HepG2 (cell line): ENCODE data around the gene IQCK. TPM values are rescaled to one million over a fixed set of nuclear protein-coding genes. Genes with fewer than 3 reads are reported as not detected.

Experiments used
- ATAC-seq: fragments of 200-7000 bp; cut with Tn5 transposase; 3 replicates; pipeline ENCODE4 v1.9.1; 2020; ENCODE audit warnings: mild to moderate bottlenecking, moderate library complexity
- BruUV-seq: library from RNA; stranded (reverse); fragments of 400-500 nt; replicated peaks from 2 replicates; lab custom pipeline; 2021; lab: Mats Ljungman, UMichigan
- CTCF ChIA-PET: fragments of 300-600 bp; formaldehyde crosslinking; extraction: SDS; loops from one replicate; lab custom pipeline; 2021; ENCODE audit warnings: low total read pairs, inconsistent platforms, low intra/inter-chr PET ratio; lab: Yijun Ruan, JAX
- POLR2A ChIA-PET: fragments of 350-600 bp; sonication (Branson Sonifier 250); formaldehyde crosslinking; loops from one replicate; lab custom pipeline; 2020; ENCODE audit warnings: antibody characterized with exemption, inconsistent platforms; lab: Yijun Ruan, JAX
- DNase-seq: peaks from one replicate; pipeline ENCODE4 v3.0.0-alpha.2; 2015; ENCODE audit warnings: low spot score
- FAIRE-seq: peaks from 3 replicates; lab custom pipeline; 2011; peaks lifted over from hg19 to GRCh38; lab: Jason Lieb, UNC
- H2AFZ ChIP-seq: one replicate; pipeline ENCODE4 v1.6.1; 2011; ENCODE audit warnings: low read length, inconsistent platforms
- H3K27ac ChIP-seq: fragments of 300-600 bp; 3 replicates; pipeline ENCODE4 v1.8.0; 2011; ENCODE audit warnings: mixed run types, mild to moderate bottlenecking, mixed read lengths, low read length, inconsistent platforms; ENCODE audit not compliant: insufficient read depth; ENCODE audit errors: extremely low read length
- H3K27me3 ChIP-seq, 2 experiments: fragments of 200-600 bp in 1 of 2; 2 replicates in 1 of 2; 3 replicates in 1 of 2; pipeline versions ENCODE4 v1.6.0 to v1.8.0; 2011; ENCODE audit warnings: low read length in 2 of 2, mild to moderate bottlenecking in 2 of 2, moderate library complexity in 2 of 2, inconsistent platforms in 1 of 2; ENCODE audit not compliant: insufficient read depth in 2 of 2, control insufficient read depth in 1 of 2
- H3K36me3 ChIP-seq, 2 experiments: fragments of 200-600 bp in 1 of 2; replicated peaks in 1 of 2; 2 replicates in 1 of 2; 3 replicates in 1 of 2; pipeline versions ENCODE4 v1.5.1 to v1.8.0; 2011; ENCODE audit warnings: low read length in 2 of 2, inconsistent platforms in 1 of 2; ENCODE audit not compliant: insufficient read depth in 2 of 2, control insufficient read depth in 1 of 2
- H3K4me1 ChIP-seq: 2 replicates; pipeline ENCODE4 v1.5.1; 2012; ENCODE audit warnings: low read length, inconsistent platforms; ENCODE audit not compliant: insufficient read depth
- H3K4me2 ChIP-seq: 2 replicates; pipeline ENCODE4 v1.6.0; 2011; ENCODE audit warnings: low read depth, low read length, inconsistent platforms
- H3K4me3 ChIP-seq, 3 experiments: fragments of 200-600 bp in 1 of 3; sonication (generic), shearing (Covaris generic) in 1 of 3; replicated peaks in 1 of 3; 2 replicates each; pipeline ENCODE4 v1.5.1; 2011 to 2016; ENCODE audit warnings: low read length in 3 of 3, inconsistent platforms in 2 of 3, low read depth in 2 of 3, mild to moderate bottlenecking in 2 of 3, control low read depth in 1 of 3, mixed read lengths in 1 of 3; ENCODE audit not compliant: insufficient read depth in 1 of 3
- H3K79me2 ChIP-seq: one replicate; pipeline ENCODE4 v1.6.1; 2011; ENCODE audit warnings: low read length, inconsistent platforms; ENCODE audit not compliant: insufficient read depth
- H3K9ac ChIP-seq: 2 replicates; pipeline ENCODE4 v1.6.0; 2011; ENCODE audit warnings: mild to moderate bottlenecking, low read depth, low read length, inconsistent platforms; ENCODE audit not compliant: insufficient read depth
- H3K9me3 ChIP-seq: 2 replicates; pipeline ENCODE4 v1.5.1; 2012; ENCODE audit warnings: mild to moderate bottlenecking, low read length
- H4K20me1 ChIP-seq: 2 replicates; pipeline ENCODE4 v1.6.0; 2011; ENCODE audit warnings: inconsistent platforms, mild to moderate bottlenecking, low read length, moderate library complexity; ENCODE audit not compliant: insufficient read depth
- ASH2L ChIP-seq: fragments of 300-600, 200-600 bp; sonication (generic); IDR thresholded peaks from 2 replicates; pipeline ENCODE4 v1.7.0; 2017; ENCODE audit warnings: low read depth, mild to moderate bottlenecking, moderate library complexity, mixed read lengths, low read length; ENCODE audit not compliant: insufficient read length
- CBFB ChIP-seq: sonication (generic); formaldehyde crosslinking; IDR thresholded peaks from 2 replicates; pipeline ENCODE4 v1.4.0; 2020; ENCODE audit warnings: missing genetic modification reagents
- CBX2 ChIP-seq, 2 experiments: fragments of 200-600 bp in 1 of 2; sonication (generic); formaldehyde crosslinking in 1 of 2; IDR thresholded peaks; 2 replicates each; pipeline versions ENCODE4 v1.7.0 to v1.8.1; 2018 to 2022; ENCODE audit warnings: low read depth in 2 of 2, low read length in 1 of 2, mild to moderate bottlenecking in 1 of 2, missing genetic modification reagents in 1 of 2
- HHEX ChIP-seq: IDR thresholded peaks from 2 replicates; pipeline ENCODE4 v1.6.1; 2016; ENCODE audit warnings: control low read depth
- MAFF ChIP-seq: IDR thresholded peaks from 2 replicates; pipeline ENCODE4 v1.6.1; 2011; ENCODE audit warnings: low read depth, low read length, improper control_type of control experiment
- MIER2 ChIP-seq: IDR thresholded peaks from 2 replicates; pipeline ENCODE4 v1.6.1; 2016; ENCODE audit warnings: missing biosample characterization, missing genetic modification reagents
- MIER3 ChIP-seq: IDR thresholded peaks from 2 replicates; pipeline ENCODE4 v1.6.1; 2016; ENCODE audit warnings: missing compliant biosample characterization, borderline replicate concordance
- RXRA ChIP-seq: sonication (generic); formaldehyde crosslinking; IDR thresholded peaks from 2 replicates; pipeline ENCODE4 v1.5.1; 2020; ENCODE audit warnings: missing genetic modification reagents
- ZKSCAN8 ChIP-seq: IDR thresholded peaks from 2 replicates; pipeline ENCODE4 v1.6.1; 2016; ENCODE audit warnings: borderline replicate concordance, missing genetic modification reagents, missing compliant biosample characterization
- ZMYM3 ChIP-seq: sonication (generic); formaldehyde crosslinking; IDR thresholded peaks from 2 replicates; pipeline ENCODE4 v1.5.1; 2020; ENCODE audit warnings: mild to moderate bottlenecking, missing genetic modification reagents
- ZNF180 ChIP-seq: sonication (generic); formaldehyde crosslinking; IDR thresholded peaks from 2 replicates; pipeline ENCODE4 v1.4.0; 2020; ENCODE audit warnings: low read depth, missing genetic modification reagents, borderline replicate concordance
- ZNF703 ChIP-seq: sonication (generic); formaldehyde crosslinking; IDR thresholded peaks from 2 replicates; pipeline ENCODE4 v1.5.1; 2020; ENCODE audit warnings: missing genetic modification reagents, mild to moderate bottlenecking, moderate library complexity, borderline replicate concordance
- ZNF766 ChIP-seq: sonication (generic); formaldehyde crosslinking; IDR thresholded peaks from 2 replicates; pipeline ENCODE4 v1.5.0; 2020; ENCODE audit warnings: missing genetic modification reagents, borderline replicate concordance
- whole genome bisulfite sequencing: methylation state at CpG from one replicate; pipeline ENCODE4 v1.1.6; 2017; ENCODE audit warnings: low lambda C conversion rate; 5-methylcytosine and 5-hydroxymethylcytosine counted together
- in situ Hi-C: cut with HindIII; loops from 2 replicates; pipeline ENCODE4 v1.10.0; 2017; ENCODE audit warnings: low pct_unique_long_range_greater_than_20kb; ENCODE audit not compliant: extremely low pct_ligation_motif_present
- intact Hi-C: fragments of 100-400 bp; cut with micrococcal nuclease; formaldehyde crosslinking; loops from one replicate; pipeline ENCODE4 v1.10.0; 2022; ENCODE audit not compliant: unreplicated experiment
- polyA plus RNA-seq, 8 experiments: library from polyadenylated mRNA; depleted of rRNA in 3 of 8; stranded (reverse) in 7 of 8; unstranded in 1 of 8; fragments of >200 nt; fragmentation: Illumina TruSeq in 4 of 8; extraction: Trizol in 4 of 8; gene quantifications; 2 replicates each; pipeline versions ENCODE4 v1.2.1 to v1.2.3, GENCODE V29; 2011 to 2016; ENCODE audit warnings: low read depth in 4 of 8, missing spikeins in 1 of 8, mixed read lengths in 1 of 8; ENCODE audit not compliant: insufficient read depth in 1 of 8
- total RNA-seq, 5 experiments: library from RNA; depleted of rRNA; stranded (reverse); fragments of >200 nt; fragmentation: Illumina TruSeq; extraction: Trizol; gene quantifications; 2 replicates each; pipeline ENCODE4 v1.2.3, GENCODE V29; 2016; ENCODE audit warnings: low read depth in 1 of 5
- TF ChIP-seq, protein P1 (sequence below): sonication (generic); formaldehyde crosslinking; IDR thresholded peaks from 2 replicates; pipeline ENCODE4 v1.4.0; 2020; ENCODE audit warnings: mild to moderate bottlenecking, missing genetic modification reagents
- TF ChIP-seq, protein P2 (sequence below): fragments of 450-650 bp; IDR thresholded peaks from 2 replicates; pipeline ENCODE4 v1.6.1; 2016

IQCK gene
- total and polyA plus RNA-seq, 2 of the 13 experiments (the other 11 are each of a cell fraction or from before 2014, with no cell fraction given) = 5.1 to 7.3 TPM

DNA sequence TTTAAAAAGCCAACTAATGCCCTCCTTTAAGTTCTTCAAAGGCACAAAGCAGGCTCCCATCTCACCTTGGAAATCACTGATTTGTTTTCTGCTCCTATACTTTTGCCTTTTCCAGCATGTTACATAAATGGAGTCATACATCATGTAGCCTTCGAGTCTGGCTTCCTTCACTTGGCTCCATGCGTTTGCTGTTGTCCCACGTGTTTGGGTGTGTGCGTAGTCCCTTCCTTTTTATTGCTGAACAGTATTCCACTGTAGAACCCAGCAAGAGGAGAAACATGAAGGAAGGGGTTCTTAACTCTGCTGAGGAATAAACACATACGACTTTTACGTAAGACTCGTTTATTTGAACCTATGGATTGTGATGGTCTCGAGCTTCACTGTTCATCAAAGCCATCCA lies 84.5 kb downstream of the IQCK start:
- CTCF ChIA-PET = no interaction called here
- no peak for DNase-seq
- Histone ChIP-seq H3K36me3 (no peaks in the 10 kb centered on the region), H3K9me3 (peaks cover 15% of the 10 kb centered on the region), H3K79me2 (no peaks in the 10 kb centered on the region), H3K4me2 (no peak overlapping the region), H3K4me3 (no peak overlapping the region), H3K4me1 (no peaks in the 10 kb centered on the region)
- 67% methylated on average over 8 of the region's 8 CpGs for WGBS
- in situ Hi-C loops (no loop called here), intact Hi-C loops (no loop called here)
- TF ChIP-seq MIER2 (CRISPR knock-in tag) = no peak
- no peak for TF ChIP-seq MIER3 (CRISPR knock-in tag)
- TF ChIP-seq ZNF766 (CRISPR knock-in tag) = no peak
- TF ChIP-seq ZNF703 (CRISPR knock-in tag) = no peak
- TF ChIP-seq CBX2 (IDR thresholded peaks at IDR 0.05; ENCODE audit: low read depth, low read length) = no peak
- TF ChIP-seq CBX2 (CRISPR knock-in tag; IDR thresholded peaks at IDR 0.05; ENCODE audit: low read depth) = no peak
- no peak for TF ChIP-seq ZMYM3 (CRISPR knock-in tag)
- no peak for TF ChIP-seq ASH2L
- TF ChIP-seq, protein P1, sequence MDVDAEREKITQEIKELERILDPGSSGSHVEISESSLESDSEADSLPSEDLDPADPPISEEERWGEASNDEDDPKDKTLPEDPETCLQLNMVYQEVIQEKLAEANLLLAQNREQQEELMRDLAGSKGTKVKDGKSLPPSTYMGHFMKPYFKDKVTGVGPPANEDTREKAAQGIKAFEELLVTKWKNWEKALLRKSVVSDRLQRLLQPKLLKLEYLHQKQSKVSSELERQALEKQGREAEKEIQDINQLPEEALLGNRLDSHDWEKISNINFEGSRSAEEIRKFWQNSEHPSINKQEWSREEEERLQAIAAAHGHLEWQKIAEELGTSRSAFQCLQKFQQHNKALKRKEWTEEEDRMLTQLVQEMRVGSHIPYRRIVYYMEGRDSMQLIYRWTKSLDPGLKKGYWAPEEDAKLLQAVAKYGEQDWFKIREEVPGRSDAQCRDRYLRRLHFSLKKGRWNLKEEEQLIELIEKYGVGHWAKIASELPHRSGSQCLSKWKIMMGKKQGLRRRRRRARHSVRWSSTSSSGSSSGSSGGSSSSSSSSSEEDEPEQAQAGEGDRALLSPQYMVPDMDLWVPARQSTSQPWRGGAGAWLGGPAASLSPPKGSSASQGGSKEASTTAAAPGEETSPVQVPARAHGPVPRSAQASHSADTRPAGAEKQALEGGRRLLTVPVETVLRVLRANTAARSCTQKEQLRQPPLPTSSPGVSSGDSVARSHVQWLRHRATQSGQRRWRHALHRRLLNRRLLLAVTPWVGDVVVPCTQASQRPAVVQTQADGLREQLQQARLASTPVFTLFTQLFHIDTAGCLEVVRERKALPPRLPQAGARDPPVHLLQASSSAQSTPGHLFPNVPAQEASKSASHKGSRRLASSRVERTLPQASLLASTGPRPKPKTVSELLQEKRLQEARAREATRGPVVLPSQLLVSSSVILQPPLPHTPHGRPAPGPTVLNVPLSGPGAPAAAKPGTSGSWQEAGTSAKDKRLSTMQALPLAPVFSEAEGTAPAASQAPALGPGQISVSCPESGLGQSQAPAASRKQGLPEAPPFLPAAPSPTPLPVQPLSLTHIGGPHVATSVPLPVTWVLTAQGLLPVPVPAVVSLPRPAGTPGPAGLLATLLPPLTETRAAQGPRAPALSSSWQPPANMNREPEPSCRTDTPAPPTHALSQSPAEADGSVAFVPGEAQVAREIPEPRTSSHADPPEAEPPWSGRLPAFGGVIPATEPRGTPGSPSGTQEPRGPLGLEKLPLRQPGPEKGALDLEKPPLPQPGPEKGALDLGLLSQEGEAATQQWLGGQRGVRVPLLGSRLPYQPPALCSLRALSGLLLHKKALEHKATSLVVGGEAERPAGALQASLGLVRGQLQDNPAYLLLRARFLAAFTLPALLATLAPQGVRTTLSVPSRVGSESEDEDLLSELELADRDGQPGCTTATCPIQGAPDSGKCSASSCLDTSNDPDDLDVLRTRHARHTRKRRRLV (CRISPR knock-in tag) = no peak
- TF ChIP-seq ZNF180 (CRISPR knock-in tag) = no peak
- TF ChIP-seq, protein P2, sequence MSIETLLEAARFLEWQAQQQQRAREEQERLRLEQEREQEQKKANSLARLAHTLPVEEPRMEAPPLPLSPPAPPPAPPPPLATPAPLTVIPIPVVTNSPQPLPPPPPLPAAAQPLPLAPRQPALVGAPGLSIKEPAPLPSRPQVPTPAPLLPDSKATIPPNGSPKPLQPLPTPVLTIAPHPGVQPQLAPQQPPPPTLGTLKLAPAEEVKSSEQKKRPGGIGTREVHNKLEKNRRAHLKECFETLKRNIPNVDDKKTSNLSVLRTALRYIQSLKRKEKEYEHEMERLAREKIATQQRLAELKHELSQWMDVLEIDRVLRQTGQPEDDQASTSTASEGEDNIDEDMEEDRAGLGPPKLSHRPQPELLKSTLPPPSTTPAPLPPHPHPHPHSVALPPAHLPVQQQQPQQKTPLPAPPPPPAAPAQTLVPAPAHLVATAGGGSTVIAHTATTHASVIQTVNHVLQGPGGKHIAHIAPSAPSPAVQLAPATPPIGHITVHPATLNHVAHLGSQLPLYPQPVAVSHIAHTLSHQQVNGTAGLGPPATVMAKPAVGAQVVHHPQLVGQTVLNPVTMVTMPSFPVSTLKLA = no peak
- no peak for TF ChIP-seq MAFF
- TF ChIP-seq HHEX = no peak
- no peak for TF ChIP-seq CBFB (CRISPR knock-in tag)
- TF ChIP-seq ZKSCAN8 = no peak
- no peak for TF ChIP-seq RXRA (CRISPR knock-in tag)
- TF ChIP-seq, all 625 proteins: peak for 0
- Histone ChIP-seq H3K9ac (no peak overlapping the region), H3K27ac (no peak overlapping the region), H4K20me1 (no peaks in the 10 kb centered on the region), H2AFZ (no peak overlapping the region), H3K27me3 (no peaks in the 10 kb centered on the region)
- no peak for ATAC-seq
- BruUV-seq = no TSS peak
- no peak for FAIRE-seq
- POLR2A ChIA-PET = no interaction called here
